HCEC 1CT (cell line): Measurements from ENCODE around the gene MIA.
"Not testable (repeated sequence)": the region's sequence is repeated elsewhere in the genome, so short reads cannot be mapped to it uniquely, and the experiment has no call there.

Experiments used
- DNase-seq: peaks from one replicate; pipeline ENCODE4 v3.0.0-alpha.2; 2017

MIA gene

DNA sequence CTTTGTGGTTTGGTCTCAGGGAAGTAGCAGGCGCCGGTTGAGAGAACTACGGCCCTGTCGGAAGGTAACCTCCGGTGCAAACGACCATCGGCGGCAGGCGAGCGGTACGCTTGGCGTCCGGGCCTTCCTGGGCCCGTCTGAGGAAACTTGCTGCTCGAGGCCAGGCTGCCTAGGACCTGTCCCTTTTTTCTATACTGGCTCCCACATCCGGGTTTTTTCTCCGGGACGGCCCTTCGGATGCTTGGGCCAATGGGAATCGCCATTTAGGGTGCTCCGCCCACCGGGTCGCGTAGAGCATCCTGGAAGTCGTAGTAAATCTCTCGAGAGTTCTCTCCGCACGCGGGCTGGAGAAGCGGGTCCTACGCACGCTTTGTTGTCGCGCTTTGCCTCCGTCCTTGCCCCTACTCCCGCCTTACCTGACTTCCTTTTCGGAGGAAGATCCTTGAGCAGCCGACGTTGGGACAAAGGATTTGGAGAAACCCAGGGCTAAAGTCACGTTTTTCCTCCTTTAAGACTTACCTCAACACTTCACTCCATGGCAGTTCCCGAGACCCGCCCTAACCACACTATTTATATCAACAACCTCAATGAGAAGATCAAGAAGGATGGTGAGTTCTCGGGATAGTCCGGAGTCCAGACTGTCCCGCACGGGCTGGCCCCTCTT is 24.3 kb upstream of the MIA start, which contains the start of gene SNRPA:
SNRPA (plus strand) TSS at position 330 of the 664 bp plus-strand sequence; CDS start at position 536, 206 bp downstream.
- peak; percentile 95 for DNase-seq

DNA sequence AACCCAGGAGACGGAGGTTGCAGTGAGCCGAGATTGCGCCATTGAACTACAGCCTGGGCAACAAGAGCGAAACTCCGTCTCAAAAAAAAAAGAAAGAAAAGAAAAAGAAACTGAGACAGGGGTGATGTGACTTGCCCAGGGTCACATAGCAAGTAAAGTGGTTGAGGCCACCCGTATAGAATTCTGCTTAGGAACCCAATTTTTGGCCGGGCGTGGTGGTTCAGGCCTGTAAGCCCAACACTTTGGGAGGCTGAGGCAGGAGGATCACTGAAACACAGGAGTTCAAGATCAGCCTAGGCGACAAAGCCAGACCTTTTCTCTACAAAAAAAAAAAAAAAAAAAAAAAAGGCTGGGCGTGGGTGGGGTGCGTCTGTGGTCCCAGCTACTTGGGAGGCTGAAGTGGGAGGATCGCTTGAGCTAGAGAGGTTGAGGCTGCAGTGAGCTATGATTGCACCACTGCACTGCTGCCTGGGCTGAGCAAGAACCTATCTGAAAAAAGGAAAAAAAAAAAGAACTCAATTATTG is 23.0 kb upstream of the MIA start:
- DNase-seq, result no peak

DNA sequence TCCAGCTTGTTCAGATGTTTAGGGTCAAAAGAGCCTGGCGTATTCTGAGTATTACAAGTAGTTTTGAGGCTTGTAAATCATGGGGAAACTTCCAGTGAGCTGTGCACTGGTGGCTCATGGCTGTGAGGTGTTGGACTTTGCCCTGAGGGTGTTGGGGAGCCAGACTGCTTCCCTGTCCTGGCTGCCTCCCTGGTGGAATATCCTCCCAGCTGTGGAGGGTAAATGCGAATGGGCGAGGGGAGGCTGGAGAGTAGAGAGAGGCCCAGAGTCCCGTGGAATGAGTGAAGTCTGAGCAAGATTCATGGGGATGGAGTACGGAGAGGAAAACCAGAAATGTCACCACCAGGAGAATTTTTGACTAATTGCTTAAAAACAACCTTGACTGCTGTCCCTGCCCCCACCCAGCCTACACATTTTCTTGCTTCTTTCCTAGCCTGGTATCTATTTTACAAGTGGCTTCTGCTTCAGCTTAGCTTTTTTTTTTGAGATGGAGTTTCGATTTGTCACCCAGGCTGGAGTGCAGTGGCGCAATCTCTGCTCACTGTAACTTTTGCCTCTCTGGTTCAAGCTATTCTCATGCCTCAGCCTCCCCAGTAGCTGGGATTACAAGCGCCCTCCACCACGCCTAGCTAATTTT is 20.6 kb upstream of the MIA start:
- no peak for DNase-seq

DNA sequence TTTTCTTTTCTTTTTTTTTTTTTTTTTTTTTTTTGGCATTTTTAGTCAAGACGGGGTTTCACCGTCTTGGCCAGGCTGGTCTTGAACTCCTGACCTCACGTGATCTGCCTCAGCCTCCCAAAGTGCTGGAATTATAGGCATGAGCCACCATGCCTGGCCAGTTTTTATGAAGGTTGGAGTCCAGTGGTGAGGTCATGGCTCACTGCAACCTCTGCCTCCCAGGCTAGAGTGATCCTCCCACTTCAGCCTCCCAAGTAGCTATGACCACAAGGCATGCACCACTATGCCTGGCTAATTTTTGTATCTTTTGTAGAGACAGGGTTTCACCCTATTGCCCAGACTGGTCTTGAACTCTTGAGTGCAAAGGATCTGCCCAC is 20.1 kb upstream of the MIA start:
- no peak for DNase-seq

GRCh38 chr19:40755791-40756190 is 19.5 kb upstream of the MIA start:
- DNase-seq, result no peak

DNA sequence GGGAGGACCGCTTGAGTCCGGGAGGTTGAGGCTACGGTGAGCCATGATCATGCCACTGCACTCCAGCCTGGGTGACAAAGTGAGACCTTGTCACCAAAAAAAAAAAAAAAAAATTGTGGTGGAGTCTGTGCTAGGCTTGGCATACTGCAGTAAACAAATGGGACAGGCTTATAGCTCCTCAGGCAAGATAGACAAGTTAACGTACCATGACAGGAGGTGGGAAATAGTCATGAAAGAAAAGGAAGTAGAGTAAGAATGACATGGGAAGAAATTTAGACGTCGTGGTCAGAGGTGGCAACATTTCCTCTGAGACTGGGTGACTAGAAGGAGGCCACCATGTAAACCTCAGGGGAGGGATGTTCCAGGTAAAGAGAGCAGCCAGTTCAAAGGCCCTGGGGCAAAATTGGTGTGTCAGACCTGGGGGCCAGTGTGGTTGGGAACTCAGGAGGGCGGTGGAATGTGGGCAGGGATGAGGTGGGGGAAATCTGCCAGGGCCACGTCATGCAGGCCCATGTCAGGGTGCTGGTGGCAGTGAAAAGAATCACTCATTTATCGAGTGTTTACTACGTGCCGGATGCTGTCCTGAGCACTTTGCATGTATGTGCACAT is 18.7 kb upstream of the MIA start:
- DNase-seq, result no peak

GRCh38 chr19:40758491-40758890 is 16.8 kb upstream of the MIA start:
- no peak for DNase-seq

DNA sequence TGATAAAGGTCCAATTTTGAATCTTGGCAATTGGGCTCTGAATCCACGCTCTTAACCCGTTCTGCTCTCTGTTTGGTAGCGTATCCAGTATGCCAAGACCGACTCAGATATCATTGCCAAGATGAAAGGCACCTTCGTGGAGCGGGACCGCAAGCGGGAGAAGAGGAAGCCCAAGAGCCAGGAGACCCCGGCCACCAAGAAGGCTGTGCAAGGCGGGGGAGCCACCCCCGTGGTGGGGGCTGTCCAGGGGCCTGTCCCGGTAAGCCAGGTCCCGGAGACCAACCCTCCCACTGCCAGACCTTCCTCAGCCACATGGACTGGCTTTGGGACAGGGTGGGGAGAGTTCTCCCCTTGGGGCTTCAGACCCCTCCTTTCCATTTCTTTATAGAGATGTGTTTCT is 16.0 kb upstream of the MIA start:
- no peak for DNase-seq

GRCh38 chr19:40762754-40763470 is 12.4 kb upstream of the MIA start:
- no peak for DNase-seq

GRCh38 chr19:40763526-40763925 is 11.8 kb upstream of the MIA start:
- no peak for DNase-seq

- no peak for DNase-seq
Measured at GRCh38 chr19:40763963-40764362, 11.4 kb upstream of the MIA start.

GRCh38 chr19:40766385-40766784 is 8.9 kb upstream of the MIA start:
- not testable (repeated sequence) for DNase-seq

DNA sequence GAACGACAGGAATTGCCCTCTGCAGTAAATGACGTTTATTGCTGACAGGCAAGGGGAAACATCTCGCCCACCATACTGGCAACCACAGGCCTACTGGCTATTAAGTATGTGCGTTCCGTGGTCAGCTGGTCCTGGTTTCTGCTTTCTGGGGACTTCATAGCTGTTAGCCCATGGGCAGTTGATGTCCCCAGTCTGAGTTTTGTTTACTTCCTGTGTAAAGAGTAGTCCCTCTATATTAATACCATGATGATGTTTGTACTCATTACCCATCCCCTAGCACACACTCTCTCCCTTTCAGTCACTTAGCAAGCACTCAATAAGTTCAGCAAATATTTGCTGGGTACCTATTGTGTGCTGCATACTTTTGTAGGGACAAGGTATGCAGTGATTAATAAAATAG is 6.5 kb upstream of the MIA start:
- no peak for DNase-seq

DNA sequence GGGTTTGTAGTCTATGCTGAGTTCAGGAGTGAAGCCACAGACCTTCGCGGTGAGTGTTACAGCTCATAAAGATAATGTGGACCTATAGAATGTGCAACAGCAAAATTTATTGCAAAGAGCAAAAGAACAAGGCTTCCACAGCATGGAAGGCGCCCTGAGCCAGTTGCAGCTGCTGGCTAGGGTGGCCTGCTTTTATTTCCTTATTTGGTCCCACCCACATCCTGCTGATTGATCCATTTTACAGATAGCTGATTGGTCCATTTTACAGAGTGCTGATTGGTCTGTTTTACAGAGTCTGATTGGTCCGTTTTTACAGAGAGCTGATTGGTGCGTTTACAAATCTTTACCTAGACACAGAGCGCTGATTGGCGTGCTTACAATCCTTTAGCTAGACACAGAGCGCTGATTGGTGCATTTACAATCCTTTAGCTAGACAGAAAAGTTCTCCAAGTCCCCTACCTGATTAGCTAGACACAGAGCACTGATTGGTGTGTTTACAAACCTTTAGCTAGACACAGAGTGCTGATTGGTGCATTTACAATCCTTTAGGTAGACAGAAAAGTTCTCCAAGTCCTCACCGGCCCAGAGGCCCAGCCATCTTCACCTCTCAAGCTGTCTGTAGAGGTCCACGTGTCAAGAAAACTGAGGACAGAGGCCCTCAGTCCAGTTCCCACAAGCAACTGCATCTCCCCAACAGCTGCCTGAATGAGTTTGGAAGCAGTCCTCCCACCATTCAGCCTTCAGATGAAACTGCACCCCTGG is 4.0 kb upstream of the MIA start:
- not testable (repeated sequence) for DNase-seq

DNA sequence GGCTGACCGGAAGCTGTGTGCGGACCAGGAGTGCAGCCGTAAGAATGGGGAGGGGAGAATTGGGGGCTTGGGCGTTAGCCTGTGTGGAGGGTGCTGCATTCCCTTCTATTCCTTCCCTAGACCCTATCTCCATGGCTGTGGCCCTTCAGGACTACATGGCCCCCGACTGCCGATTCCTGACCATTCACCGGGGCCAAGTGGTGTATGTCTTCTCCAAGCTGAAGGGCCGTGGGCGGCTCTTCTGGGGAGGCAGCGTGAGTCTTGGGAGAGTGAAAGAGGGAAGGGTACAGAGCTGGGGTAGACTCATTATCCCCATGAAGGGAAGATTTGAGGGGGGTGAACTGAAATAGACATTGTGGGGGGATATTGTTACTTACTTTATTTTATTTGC is 306 bp downstream of the MIA start:
- DNase-seq, result no peak

GRCh38 chr19:40776364-40776763 is 1.0 kb downstream of the MIA start:
- no peak for DNase-seq

DNA sequence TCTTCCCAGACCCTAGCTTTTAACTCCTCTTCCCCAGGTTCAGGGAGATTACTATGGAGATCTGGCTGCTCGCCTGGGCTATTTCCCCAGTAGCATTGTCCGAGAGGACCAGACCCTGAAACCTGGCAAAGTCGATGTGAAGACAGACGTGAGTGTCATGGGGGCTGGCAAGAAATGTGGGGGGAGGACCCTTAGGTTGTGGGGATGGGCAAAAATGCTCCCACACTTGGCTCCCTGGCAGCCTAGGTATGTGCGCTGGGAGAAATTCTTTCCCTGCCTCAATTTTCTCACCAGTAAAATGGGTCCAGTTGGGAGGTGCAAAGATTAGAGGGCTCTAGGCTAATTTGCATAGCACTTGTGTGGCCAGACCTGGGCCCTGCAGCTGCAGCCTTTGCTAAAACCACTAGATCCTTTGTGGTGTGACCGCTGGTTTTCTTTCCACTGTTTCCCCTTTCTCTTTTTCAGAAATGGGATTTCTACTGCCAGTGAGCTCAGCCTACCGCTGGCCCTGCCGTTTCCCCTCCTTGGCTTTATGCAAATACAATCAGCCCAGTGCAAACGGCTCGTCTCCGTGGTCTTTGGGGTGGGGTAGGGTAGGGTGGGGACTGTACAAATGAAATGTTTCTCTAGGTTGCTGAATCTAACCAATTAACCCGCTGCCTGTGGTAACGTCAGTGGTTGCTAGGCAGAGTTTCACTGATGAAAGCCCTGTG is 1.8 kb downstream of the MIA start:
- DNase-seq, result peak; percentile 83

DNA sequence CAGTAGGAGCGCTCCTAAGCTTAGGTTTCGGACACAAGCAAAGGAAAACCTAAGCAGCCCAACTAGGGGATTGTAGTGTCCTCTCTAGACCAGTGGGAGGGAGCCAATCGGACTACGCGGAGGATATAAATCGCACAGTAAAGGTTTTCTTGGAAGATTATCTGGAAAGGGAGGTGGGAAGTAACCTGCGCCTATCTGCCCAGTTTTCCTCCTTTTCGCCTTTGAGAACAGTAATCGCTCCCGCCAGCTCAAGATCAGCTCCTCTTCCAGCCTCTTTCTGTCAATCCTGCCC is 2.3 kb downstream of the MIA start:
- DNase-seq, result no peak

DNA sequence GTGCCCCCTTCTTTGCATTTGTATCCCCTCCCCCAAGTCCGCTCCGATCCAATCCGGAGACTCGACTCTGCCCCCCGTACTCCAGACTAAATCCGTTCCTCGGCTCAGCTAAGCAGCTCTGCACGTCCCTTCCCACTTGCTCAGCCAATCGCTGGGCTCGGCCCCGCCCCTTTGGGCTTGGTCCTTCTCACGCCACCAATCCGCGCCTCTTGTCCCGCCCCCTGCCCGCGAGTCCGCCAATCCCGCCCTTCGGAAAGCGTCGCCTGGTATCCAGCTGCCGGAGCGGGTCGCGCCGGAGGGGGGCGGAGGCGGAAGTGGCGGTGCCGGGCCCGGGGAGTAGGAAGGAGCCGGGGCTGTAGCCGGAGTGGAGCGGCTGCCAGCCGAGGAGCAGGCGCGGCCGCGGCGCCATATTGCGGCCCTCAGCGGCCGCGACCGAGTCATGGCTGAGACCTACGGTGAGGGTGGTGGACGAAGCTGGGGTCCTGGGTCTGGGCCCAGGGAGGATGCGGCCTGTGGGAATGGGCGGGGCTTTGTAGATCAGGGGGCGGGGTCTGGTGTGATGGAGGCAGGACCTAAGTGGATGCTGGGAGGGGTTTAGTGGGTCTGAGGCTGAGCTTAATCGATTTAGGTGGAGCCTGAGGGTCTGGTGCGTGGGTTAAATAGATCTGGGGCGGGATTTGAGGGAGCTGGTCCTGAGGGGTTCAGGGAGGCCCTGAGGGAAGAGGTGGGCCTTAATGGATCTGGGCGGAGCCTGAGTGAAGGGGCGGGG is 2.8 kb downstream of the MIA start, which contains the start of gene RAB4B:
RAB4B (plus strand) TSS at position 311 of the 769 bp plus-strand sequence; CDS start at position 440, 129 bp downstream.
- DNase-seq, result peak; percentile 99

DNA sequence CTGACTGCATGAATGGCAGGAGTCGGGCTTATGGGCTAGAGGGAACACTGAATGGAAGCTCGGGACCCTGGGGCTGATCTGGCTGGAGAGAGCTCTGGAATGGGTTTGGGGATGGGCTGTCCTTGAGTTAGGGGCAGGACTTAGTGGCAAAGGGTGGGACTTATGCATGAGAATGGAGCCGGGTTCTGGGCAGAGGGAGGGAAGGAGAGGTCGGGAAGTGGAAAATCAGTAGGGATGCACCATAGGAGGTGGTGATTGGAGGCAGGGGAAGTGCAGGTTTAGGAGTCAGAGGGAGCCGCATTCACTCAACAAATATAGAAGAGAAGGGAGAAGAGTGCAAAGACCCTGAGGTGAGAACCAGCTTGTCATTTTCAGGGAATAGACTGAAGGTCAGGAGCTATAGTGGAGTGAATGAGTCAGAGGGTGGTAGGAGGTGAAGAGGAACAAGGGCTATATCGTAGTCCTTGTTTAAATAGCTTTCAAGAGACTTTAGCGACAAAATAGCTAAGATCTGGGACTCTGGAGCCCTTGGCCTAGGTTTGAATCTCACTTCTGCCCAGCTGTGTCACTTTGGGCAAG is 3.5 kb downstream of the MIA start:
- DNase-seq, result peak; percentile 53

- no peak for DNase-seq
Measured at GRCh38 chr19:40780582-40780981, 5.3 kb downstream of the MIA start.
